HAP-1 (cell line): ENCODE results near the gene RELT.
A peak's percentile ranks its signal among the peaks of the same experiment; 100 is the strongest.

Experiments used
- DNase-seq, 2 experiments: peaks; one replicate each; pipeline ENCODE4 v3.0.0-alpha.2; 2016 to 2020; ENCODE audit warnings: low spot score in 2 of 2
- H3K27me3 ChIP-seq: fragments of 250-450 bp; sonication (Bioruptor Pico); 2 replicates; pipeline ENCODE4 v1.5.1; 2020; ENCODE audit warnings: low read depth, mild to moderate bottlenecking, moderate library complexity
- H3K36me3 ChIP-seq: fragments of 250-450 bp; sonication (Bioruptor Pico); replicated peaks from 2 replicates; pipeline ENCODE4 v1.5.1; 2020; ENCODE audit warnings: mild to moderate bottlenecking
- H3K4me1 ChIP-seq: fragments of 250-450 bp; sonication (Bioruptor Pico); 2 replicates; pipeline ENCODE4 v1.5.1; 2020; ENCODE audit warnings: mild to moderate bottlenecking
- H3K4me3 ChIP-seq: fragments of 250-450 bp; sonication (Bioruptor Pico); 2 replicates; pipeline ENCODE4 v1.5.1; 2020; ENCODE audit warnings: mild to moderate bottlenecking, moderate library complexity
- H3K9me3 ChIP-seq: fragments of 250-450 bp; sonication (Bioruptor Pico); 2 replicates; pipeline ENCODE4 v1.5.1; 2020; ENCODE audit warnings: mild to moderate bottlenecking, moderate library complexity
- in situ Hi-C: fragments of 300-500 bp; cut with MboI; formaldehyde crosslinking; loops from 3 replicates; pipeline ENCODE4 v1.14.3; 2020; ENCODE audit warnings: low sequenced_read_pairs, inconsistent platforms, mixed read lengths

RELT gene

GRCh38 chr11:73359341-73359740 lies 16.9 kb upstream of the RELT start:
- H3K9me3 ChIP-seq, result no peaks in the 10 kb centered on the region
- DNase-seq, result no peak
- H3K4me1 ChIP-seq, result no peaks in the 10 kb centered on the region
- in situ Hi-C loops, result no loop called here
- no peak overlapping the region for H3K4me3 ChIP-seq
- H3K36me3 ChIP-seq, result peaks cover 7% of the 10 kb centered on the region
- no peaks in the 10 kb centered on the region for H3K27me3 ChIP-seq

- DNase-seq, result peak; percentile 23 to 62
Observed at GRCh38 chr11:73359930-73360742, 16.1 kb upstream of the RELT start.

GRCh38 chr11:73360743-73361369 lies 15.3 kb upstream of the RELT start:
- DNase-seq, result no peak
- Histone ChIP-seq H3K36me3 (peaks cover 7% of the 10 kb centered on the region), H3K9me3 (no peaks in the 10 kb centered on the region), H3K27me3 (no peaks in the 10 kb centered on the region), H3K4me1 (no peaks in the 10 kb centered on the region), H3K4me3 (no peak overlapping the region)
- in situ Hi-C loops, result no loop called here

More at GRCh38 chr11:73359930-73360742, 16.1 kb upstream of the RELT start:
- H3K27me3 ChIP-seq, result no peaks in the 10 kb centered on the region
- H3K4me3 ChIP-seq, result no peak overlapping the region
- in situ Hi-C loops, result no loop called here
- peaks cover 7% of the 10 kb centered on the region for H3K36me3 ChIP-seq
- no peaks in the 10 kb centered on the region for H3K4me1 ChIP-seq
- no peaks in the 10 kb centered on the region for H3K9me3 ChIP-seq

- in situ Hi-C loops, result no loop called here
- Histone ChIP-seq H3K4me3 (no peak overlapping the region), H3K36me3 (peaks cover 11% of the 10 kb centered on the region), H3K9me3 (no peaks in the 10 kb centered on the region), H3K4me1 (no peaks in the 10 kb centered on the region), H3K27me3 (no peaks in the 10 kb centered on the region)
- DNase-seq, result no peak
Observed at GRCh38 chr11:73361953-73362776, 14.0 kb upstream of the RELT start.

GRCh38 chr11:73363147-73363546 lies 13.1 kb upstream of the RELT start:
- in situ Hi-C loops, result no loop called here
- no peak overlapping the region for H3K4me3 ChIP-seq
- peaks cover 11% of the 10 kb centered on the region for H3K36me3 ChIP-seq
- no peaks in the 10 kb centered on the region for H3K27me3 ChIP-seq
- H3K9me3 ChIP-seq, result no peaks in the 10 kb centered on the region
- no peak for DNase-seq
- no peaks in the 10 kb centered on the region for H3K4me1 ChIP-seq

- no peaks in the 10 kb centered on the region for H3K27me3 ChIP-seq
- no peak for DNase-seq
- no peaks in the 10 kb centered on the region for H3K9me3 ChIP-seq
- no peak overlapping the region for H3K4me3 ChIP-seq
- H3K4me1 ChIP-seq, result no peaks in the 10 kb centered on the region
- H3K36me3 ChIP-seq, result peaks cover 11% of the 10 kb centered on the region
- in situ Hi-C loops, result no loop called here
Observed at GRCh38 chr11:73365352-73366264, 10.6 kb upstream of the RELT start.

- no peak for DNase-seq
- Histone ChIP-seq H3K27me3 (no peaks in the 10 kb centered on the region), H3K9me3 (no peaks in the 10 kb centered on the region), H3K4me3 (no peak overlapping the region), H3K4me1 (no peaks in the 10 kb centered on the region), H3K36me3 (peaks cover 8% of the 10 kb centered on the region)
- in situ Hi-C loops, result no loop called here
Observed at GRCh38 chr11:73366265-73366610, 10.0 kb upstream of the RELT start.

GRCh38 chr11:73366953-73367352 lies 9.2 kb upstream of the RELT start:
- Histone ChIP-seq H3K9me3 (no peaks in the 10 kb centered on the region), H3K4me1 (no peaks in the 10 kb centered on the region), H3K4me3 (no peak overlapping the region), H3K27me3 (no peaks in the 10 kb centered on the region), H3K36me3 (peaks cover 8% of the 10 kb centered on the region; the same call in 1 of the 2 replicates)
- in situ Hi-C loops, result no loop called here
- no peak for DNase-seq

GRCh38 chr11:73367482-73368024 lies 8.6 kb upstream of the RELT start:
- no peaks in the 10 kb centered on the region for H3K9me3 ChIP-seq
- in situ Hi-C loops, result no loop called here
- no peaks in the 10 kb centered on the region for H3K27me3 ChIP-seq
- H3K36me3 ChIP-seq, result peaks cover 8% of the 10 kb centered on the region; the same call in 1 of the 2 replicates
- no peak for DNase-seq
- H3K4me3 ChIP-seq, result no peak overlapping the region
- no peaks in the 10 kb centered on the region for H3K4me1 ChIP-seq

GRCh38 chr11:73372375-73372993 lies 3.7 kb upstream of the RELT start:
- H3K9me3 ChIP-seq, result no peaks in the 10 kb centered on the region
- in situ Hi-C loops, result no loop called here
- DNase-seq, result no peak
- no peak overlapping the region for H3K4me3 ChIP-seq
- peaks cover 5% of the 10 kb centered on the region for H3K4me1 ChIP-seq
- H3K27me3 ChIP-seq, result no peaks in the 10 kb centered on the region
- peaks cover 4% of the 10 kb centered on the region; the same call in 1 of the 2 replicates for H3K36me3 ChIP-seq

GRCh38 chr11:73374151-73374550 lies 2.0 kb upstream of the RELT start:
- in situ Hi-C loops, result no loop called here
- Histone ChIP-seq H3K4me1 (peaks cover 5% of the 10 kb centered on the region), H3K9me3 (no peaks in the 10 kb centered on the region), H3K27me3 (no peaks in the 10 kb centered on the region), H3K36me3 (peaks cover 4% of the 10 kb centered on the region), H3K4me3 (no peak overlapping the region)
- DNase-seq, result no peak

GRCh38 chr11:73375830-73376159 lies 404 bp upstream of the RELT start:
- H3K36me3 ChIP-seq, result peaks cover 4% of the 10 kb centered on the region
- peaks cover 5% of the 10 kb centered on the region for H3K4me1 ChIP-seq
- no peaks in the 10 kb centered on the region for H3K9me3 ChIP-seq
- H3K27me3 ChIP-seq, result no peaks in the 10 kb centered on the region
- peak overlapping the region; percentile 15 for H3K4me3 ChIP-seq
- in situ Hi-C loops, result no loop called here
- no peak for DNase-seq
